Activated T-helper 17 cell treated with anti-CD3 and anti-CD28 coated beads, Interleukin-2, amount 50 U/mL, for 72 hours (primary cell): ENCODE measurements around the gene CCR5. TPM values are rescaled to one million over a fixed set of nuclear protein-coding genes. Genes with fewer than 3 reads are reported as not detected.
A peak's percentile ranks its signal among the peaks of the same experiment; 100 is the strongest.
"Not testable (repeated sequence)": the region's sequence is repeated elsewhere in the genome, so short reads cannot be mapped to it uniquely, and the experiment has no call there.

Source experiments
- ATAC-seq: fragments of 150-1000 bp; cut with Tn5 transposase; replicated peaks from 2 replicates; pipeline ENCODE4 v1.10.0; 2021; ENCODE audit warnings: mild to moderate bottlenecking, moderate library complexity
- H3K27ac Mint-ChIP-seq: one replicate; pipeline ENCODE4 v1.8.0; 2022; ENCODE audit warnings: mixed read lengths
- H3K27me3 Mint-ChIP-seq: one replicate; pipeline ENCODE4 v1.8.0; 2022; ENCODE audit warnings: mixed read lengths
- H3K36me3 Mint-ChIP-seq: one replicate; pipeline ENCODE4 v1.8.0; 2022; ENCODE audit warnings: low read depth, mild to moderate bottlenecking, mixed read lengths
- H3K4me1 Mint-ChIP-seq: one replicate; pipeline ENCODE4 v1.8.0; 2022; ENCODE audit warnings: mixed read lengths
- H3K4me3 Mint-ChIP-seq: one replicate; pipeline ENCODE4 v1.8.0; 2022; ENCODE audit warnings: mild to moderate bottlenecking, mixed read lengths
- H3K9me3 Mint-ChIP-seq: one replicate; pipeline ENCODE4 v1.8.0; 2022; ENCODE audit warnings: mixed read lengths
- total RNA-seq, 2 donors: library from RNA; stranded (reverse); gene quantifications; one replicate each; pipeline ENCODE4 v1.2.3, GENCODE V29; 2022

Gene CCR5
- total RNA-seq, 2 donors from 2014 or later: 2.2 to 13.8 TPM

- no peak overlapping the region for H3K4me3 Mint-ChIP-seq
- ATAC-seq: no peak
- H3K36me3 Mint-ChIP-seq: no peaks in the 10 kb centered on the region
- H3K9me3 Mint-ChIP-seq: no peaks in the 10 kb centered on the region
- no peak overlapping the region for H3K27ac Mint-ChIP-seq
- H3K4me1 Mint-ChIP-seq: no peaks in the 10 kb centered on the region
- H3K27me3 Mint-ChIP-seq: no peaks in the 10 kb centered on the region
These were observed 30.1 kb downstream of the CCR5 start for GRCh38 chr3:46400846-46401245.

GRCh38 chr3:46401579-46401978, 30.8 kb downstream of the CCR5 start:
- Mint-ChIP-seq H3K4me3 (no peak overlapping the region), H3K4me1 (no peaks in the 10 kb centered on the region), H3K27me3 (no peaks in the 10 kb centered on the region), H3K9me3 (no peaks in the 10 kb centered on the region), H3K27ac (no peak overlapping the region), H3K36me3 (no peaks in the 10 kb centered on the region)
- no peak for ATAC-seq

GRCh38 chr3:46402902-46403301, 32.2 kb downstream of the CCR5 start:
- H3K9me3 Mint-ChIP-seq, ATAC-seq, H3K27me3 Mint-ChIP-seq, H3K36me3 Mint-ChIP-seq, H3K4me1 Mint-ChIP-seq, H3K4me3 Mint-ChIP-seq, H3K27ac Mint-ChIP-seq: not testable (repeated sequence)

GRCh38 chr3:46405301-46406019, 34.7 kb downstream of the CCR5 start:
- H3K27me3 Mint-ChIP-seq: no peaks in the 10 kb centered on the region
- no peaks in the 10 kb centered on the region for H3K36me3 Mint-ChIP-seq
- H3K27ac Mint-ChIP-seq: no peak overlapping the region
- ATAC-seq: no peak
- H3K4me3 Mint-ChIP-seq: no peak overlapping the region
- no peaks in the 10 kb centered on the region for H3K4me1 Mint-ChIP-seq
- H3K9me3 Mint-ChIP-seq: no peaks in the 10 kb centered on the region

GRCh38 chr3:46406443-46406787, 35.7 kb downstream of the CCR5 start:
- Mint-ChIP-seq H3K9me3 (no peaks in the 10 kb centered on the region), H3K4me1 (no peaks in the 10 kb centered on the region), H3K27ac (no peak overlapping the region), H3K4me3 (peak overlapping the region; percentile 67), H3K27me3 (peaks cover 4% of the 10 kb centered on the region), H3K36me3 (no peaks in the 10 kb centered on the region)
- ATAC-seq: no peak

GRCh38 chr3:46406788-46407611, 36.3 kb downstream of the CCR5 start, which contains the start of the genes CCR5AS and CCRL2:
Gene CCR5AS (minus strand): TSS chr3:46407066.
Gene CCRL2 (plus strand): TSS chr3:46407259. CDS start chr3:46408080, 821 bp downstream.
- Mint-ChIP-seq H3K4me3 (peak within 1 kb of the TSS; percentile 67), H3K4me1 (no peaks in the 10 kb centered on the region), H3K36me3 (no peaks in the 10 kb centered on the region), H3K27me3 (peaks cover 4% of the 10 kb centered on the region), H3K9me3 (no peaks in the 10 kb centered on the region), H3K27ac (peak within 1 kb of the TSS; percentile 69)
- ATAC-seq: peak; percentile 88

GRCh38 chr3:46407970-46408369, 37.2 kb downstream of the CCR5 start:
- no peaks in the 10 kb centered on the region for H3K4me1 Mint-ChIP-seq
- no peak overlapping the region for H3K27ac Mint-ChIP-seq
- ATAC-seq: no peak
- H3K4me3 Mint-ChIP-seq: peak overlapping the region; percentile 67
- H3K36me3 Mint-ChIP-seq: no peaks in the 10 kb centered on the region
- H3K27me3 Mint-ChIP-seq: peaks cover 4% of the 10 kb centered on the region
- H3K9me3 Mint-ChIP-seq: no peaks in the 10 kb centered on the region

GRCh38 chr3:46408853-46409252, 38.1 kb downstream of the CCR5 start:
- Mint-ChIP-seq H3K27me3 (peaks cover 4% of the 10 kb centered on the region), H3K27ac (no peak overlapping the region), H3K4me1 (no peaks in the 10 kb centered on the region), H3K36me3 (no peaks in the 10 kb centered on the region), H3K9me3 (no peaks in the 10 kb centered on the region), H3K4me3 (no peak overlapping the region)
- no peak for ATAC-seq

GRCh38 chr3:46409739-46410489, 39.2 kb downstream of the CCR5 start:
- no peak overlapping the region for H3K4me3 Mint-ChIP-seq
- H3K36me3 Mint-ChIP-seq: no peaks in the 10 kb centered on the region
- peaks cover 4% of the 10 kb centered on the region for H3K27me3 Mint-ChIP-seq
- H3K27ac Mint-ChIP-seq: no peak overlapping the region
- H3K4me1 Mint-ChIP-seq: no peaks in the 10 kb centered on the region
- ATAC-seq: no peak
- no peaks in the 10 kb centered on the region for H3K9me3 Mint-ChIP-seq

- Mint-ChIP-seq H3K4me1 (no peaks in the 10 kb centered on the region), H3K27me3 (peaks cover 4% of the 10 kb centered on the region), H3K4me3 (no peak overlapping the region), H3K27ac (no peak overlapping the region), H3K36me3 (no peaks in the 10 kb centered on the region), H3K9me3 (no peaks in the 10 kb centered on the region)
- no peak for ATAC-seq
These were observed 39.9 kb downstream of the CCR5 start for GRCh38 chr3:46410669-46411068.

- no peaks in the 10 kb centered on the region for H3K4me1 Mint-ChIP-seq
- H3K9me3 Mint-ChIP-seq: no peaks in the 10 kb centered on the region
- ATAC-seq: no peak
- H3K27ac Mint-ChIP-seq: no peak overlapping the region
- H3K27me3 Mint-ChIP-seq: peaks cover 4% of the 10 kb centered on the region
- H3K4me3 Mint-ChIP-seq: no peak overlapping the region
- no peaks in the 10 kb centered on the region for H3K36me3 Mint-ChIP-seq
These were observed 40.5 kb downstream of the CCR5 start for GRCh38 chr3:46411271-46411670.

- Mint-ChIP-seq H3K4me1 (no peaks in the 10 kb centered on the region), H3K27me3 (peaks cover 4% of the 10 kb centered on the region), H3K27ac (no peak overlapping the region), H3K4me3 (no peak overlapping the region), H3K36me3 (no peaks in the 10 kb centered on the region), H3K9me3 (no peaks in the 10 kb centered on the region)
- ATAC-seq: no peak
These were observed 42.1 kb downstream of the CCR5 start for GRCh38 chr3:46412786-46413298.

GRCh38 chr3:46413951-46414350, 43.2 kb downstream of the CCR5 start:
- Mint-ChIP-seq H3K4me1 (no peaks in the 10 kb centered on the region), H3K4me3 (no peak overlapping the region), H3K27ac (no peak overlapping the region), H3K27me3 (peaks cover 4% of the 10 kb centered on the region), H3K36me3 (no peaks in the 10 kb centered on the region), H3K9me3 (no peaks in the 10 kb centered on the region)
- ATAC-seq: no peak

- H3K27me3 Mint-ChIP-seq: peaks cover 4% of the 10 kb centered on the region
- H3K9me3 Mint-ChIP-seq: no peaks in the 10 kb centered on the region
- no peak overlapping the region for H3K4me3 Mint-ChIP-seq
- no peak overlapping the region for H3K27ac Mint-ChIP-seq
- H3K36me3 Mint-ChIP-seq: no peaks in the 10 kb centered on the region
- ATAC-seq: no peak
- H3K4me1 Mint-ChIP-seq: no peaks in the 10 kb centered on the region
These were observed 44.0 kb downstream of the CCR5 start for GRCh38 chr3:46414739-46415138.
